Activated gamma-delta T cell (primary cell): ENCODE data around the gene GJA3.

Experiments used
- DNase-seq: peaks from one replicate; lab custom pipeline; 2025; lab: John Stamatoyannopoulos, UW
- total RNA-seq, 2 donors: gene quantifications; one replicate each; lab custom pipeline; 2026; lab: John Stamatoyannopoulos, UW

GJA3 gene
- total RNA-seq = 0.35 to 0.87 reads per million in 2 donors

- DNase-seq = peak; percentile 24
These were observed at the start of gene GJA3 for GRCh38 chr13:20160306-20161274. Gene GJA3 (minus strand): TSS chr13:20161052. CDS start chr13:20143288, 17,764 bp downstream.

GRCh38 chr13:20209948-20210347 is 49.1 kb upstream of the GJA3 start:
- DNase-seq = no peak

GRCh38 chr13:20206698-20207235 is 45.9 kb upstream of the GJA3 start:
- DNase-seq = no peak

- DNase-seq = no peak
These were observed 45.3 kb upstream of the GJA3 start for GRCh38 chr13:20206065-20206697.

GRCh38 chr13:20198781-20199180 is 37.9 kb upstream of the GJA3 start:
- DNase-seq = no peak

GRCh38 chr13:20197361-20197834 is 36.5 kb upstream of the GJA3 start:
- no peak for DNase-seq

GRCh38 chr13:20195801-20196200 is 34.9 kb upstream of the GJA3 start:
- no peak for DNase-seq

GRCh38 chr13:20193907-20194631 is 33.2 kb upstream of the GJA3 start:
- DNase-seq = no peak

- DNase-seq = no peak
These were observed 32.5 kb upstream of the GJA3 start for GRCh38 chr13:20193162-20193906.

GRCh38 chr13:20192836-20193161 is 31.9 kb upstream of the GJA3 start, which contains the start of gene GJB2:
Gene GJB2 (minus strand): TSS chr13:20192938. CDS start chr13:20189581, 3,357 bp downstream.
- no peak for DNase-seq

- DNase-seq = no peak
These were observed 31.4 kb upstream of the GJA3 start for GRCh38 chr13:20192158-20192835.

GRCh38 chr13:20191311-20192157 is 30.7 kb upstream of the GJA3 start:
- DNase-seq = no peak

- no peak for DNase-seq
These were observed 29.8 kb upstream of the GJA3 start for GRCh38 chr13:20190481-20191310.

- no peak for DNase-seq
These were observed 29.2 kb upstream of the GJA3 start for GRCh38 chr13:20190076-20190475.

- no peak for DNase-seq
These were observed 28.1 kb upstream of the GJA3 start for GRCh38 chr13:20188667-20189553.

GRCh38 chr13:20186771-20187170 is 25.9 kb upstream of the GJA3 start:
- no peak for DNase-seq

- DNase-seq = no peak
These were observed 24.7 kb upstream of the GJA3 start for GRCh38 chr13:20185366-20186056.
